GM12874 (cell line): ENCODE results near the gene STEAP2.

Experiments
- CTCF ChIP-seq: IDR thresholded peaks from 2 replicates; pipeline ENCODE4 v1.5.1; 2011; ENCODE audit warnings: low read depth, mild to moderate bottlenecking, control low read depth, low read length, moderate library complexity; ENCODE audit not compliant: insufficient read depth

The STEAP2 gene

GRCh38 chr7:90213521-90213920 is 2.0 kb downstream of the STEAP2 start:
- no peak for TF ChIP-seq CTCF

GRCh38 chr7:90216080-90216674 is 4.6 kb downstream of the STEAP2 start:
- TF ChIP-seq CTCF: no peak

- TF ChIP-seq CTCF: no peak
Measured at GRCh38 chr7:90216771-90217170, 5.2 kb downstream of the STEAP2 start.

GRCh38 chr7:90222390-90222789 is 10.8 kb downstream of the STEAP2 start:
- no peak for TF ChIP-seq CTCF

- TF ChIP-seq CTCF: no peak
Measured at GRCh38 chr7:90222811-90223725, 11.5 kb downstream of the STEAP2 start.

GRCh38 chr7:90224195-90224594 is 12.7 kb downstream of the STEAP2 start:
- TF ChIP-seq CTCF: no peak

- no peak for TF ChIP-seq CTCF
Measured at GRCh38 chr7:90225181-90225580, 13.6 kb downstream of the STEAP2 start.
